A673 (cell line): ENCODE results near the gene POLN. TPM values are rescaled to one million over a fixed set of nuclear protein-coding genes. Genes with fewer than 3 reads are reported as not detected.

ENCODE experiments used
- BruUV-seq: library from RNA; stranded (reverse); fragments of 400-500 nt; replicated peaks from 2 replicates; lab custom pipeline; 2021; lab: Mats Ljungman, UMichigan
- CTCF ChIA-PET: fragments of 300-600 bp; sonication (Branson Sonifier 250); formaldehyde crosslinking; loops from one replicate; lab custom pipeline; 2022; ENCODE audit warnings: antibody characterized with exemption; lab: Charles Lee
- POLR2A ChIA-PET: fragments of 300-600 bp; sonication (Branson Sonifier 250); formaldehyde crosslinking; loops from one replicate; lab custom pipeline; 2022; ENCODE audit warnings: antibody characterized with exemption; ENCODE audit not compliant: low non-redundant PET; lab: Charles Lee
- DNase-seq: peaks from one replicate; pipeline ENCODE4 v3.0.0-alpha.2; 2015; ENCODE audit warnings: low spot score
- H3K27ac ChIP-seq: fragments of 200-600 bp; sonication (generic); 2 replicates; pipeline ENCODE4 v1.5.1; 2016; ENCODE audit warnings: mixed run types, low read depth, mild to moderate bottlenecking, mixed read lengths, antibody characterized with exemption, low read length; ENCODE audit not compliant: poor library complexity, severe bottlenecking
- H3K27me3 ChIP-seq: fragments of 200-600 bp; sonication (generic); replicated peaks from 2 replicates; pipeline ENCODE4 v1.6.1; 2017; ENCODE audit warnings: mixed run types, low read depth, mild to moderate bottlenecking, mixed read lengths, antibody characterized with exemption, low read length; ENCODE audit not compliant: insufficient read depth, poor library complexity
- H3K36me3 ChIP-seq: fragments of 200-600 bp; sonication (generic); 2 replicates; pipeline ENCODE4 v1.6.1; 2016; ENCODE audit warnings: mixed run types, mild to moderate bottlenecking, mixed read lengths, antibody characterized with exemption, low read length; ENCODE audit not compliant: insufficient read depth, poor library complexity, severe bottlenecking
- H3K4me1 ChIP-seq: fragments of 200-600 bp; sonication (generic); 2 replicates; pipeline ENCODE4 v1.6.1; 2017; ENCODE audit warnings: mixed run types, mild to moderate bottlenecking, mixed read lengths, antibody characterized with exemption, low read length; ENCODE audit not compliant: insufficient read depth, poor library complexity, severe bottlenecking
- H3K4me3 ChIP-seq: fragments of 200-600 bp; sonication (generic); 2 replicates; pipeline ENCODE4 v1.5.1; 2016; ENCODE audit warnings: low read depth, mixed run types, mild to moderate bottlenecking, mixed read lengths, low read length; ENCODE audit not compliant: poor library complexity, severe bottlenecking
- H3K9me3 ChIP-seq: fragments of 200-600 bp; sonication (generic); 2 replicates; pipeline ENCODE4 v1.6.1; 2016; ENCODE audit warnings: mixed run types, low read depth, mild to moderate bottlenecking, mixed read lengths, antibody characterized with exemption, low read length; ENCODE audit not compliant: poor library complexity, severe bottlenecking
- EZH2 ChIP-seq: fragments of 200-600 bp; sonication (generic); IDR thresholded peaks from 2 replicates; pipeline ENCODE4 v1.6.1; 2017; ENCODE audit warnings: borderline replicate concordance, low read depth, mild to moderate bottlenecking, mixed read lengths, antibody characterized with exemption, low read length; ENCODE audit not compliant: poor library complexity, severe bottlenecking
- intact Hi-C: fragments of 100-400 bp; cut with micrococcal nuclease; formaldehyde crosslinking; loops from one replicate; pipeline ENCODE4 v1.10.0; 2022; ENCODE audit not compliant: unreplicated experiment
- total RNA-seq: library from RNA; stranded (reverse); gene quantifications from 2 replicates; pipeline ENCODE4 v1.2.3, GENCODE V29; 2021
- TF ChIP-seq, protein P1 (sequence below): fragments of 300-800, 200-600 bp; sonication (generic); conservative IDR thresholded peaks from 2 replicates; pipeline ENCODE4 v1.5.1; 2017; ENCODE audit warnings: low read depth, mild to moderate bottlenecking, antibody characterized with exemption, low read length, moderate library complexity, mixed read lengths

Gene POLN
- total RNA-seq, 1 experiment from 2014 or later: 4.0 TPM

DNA sequence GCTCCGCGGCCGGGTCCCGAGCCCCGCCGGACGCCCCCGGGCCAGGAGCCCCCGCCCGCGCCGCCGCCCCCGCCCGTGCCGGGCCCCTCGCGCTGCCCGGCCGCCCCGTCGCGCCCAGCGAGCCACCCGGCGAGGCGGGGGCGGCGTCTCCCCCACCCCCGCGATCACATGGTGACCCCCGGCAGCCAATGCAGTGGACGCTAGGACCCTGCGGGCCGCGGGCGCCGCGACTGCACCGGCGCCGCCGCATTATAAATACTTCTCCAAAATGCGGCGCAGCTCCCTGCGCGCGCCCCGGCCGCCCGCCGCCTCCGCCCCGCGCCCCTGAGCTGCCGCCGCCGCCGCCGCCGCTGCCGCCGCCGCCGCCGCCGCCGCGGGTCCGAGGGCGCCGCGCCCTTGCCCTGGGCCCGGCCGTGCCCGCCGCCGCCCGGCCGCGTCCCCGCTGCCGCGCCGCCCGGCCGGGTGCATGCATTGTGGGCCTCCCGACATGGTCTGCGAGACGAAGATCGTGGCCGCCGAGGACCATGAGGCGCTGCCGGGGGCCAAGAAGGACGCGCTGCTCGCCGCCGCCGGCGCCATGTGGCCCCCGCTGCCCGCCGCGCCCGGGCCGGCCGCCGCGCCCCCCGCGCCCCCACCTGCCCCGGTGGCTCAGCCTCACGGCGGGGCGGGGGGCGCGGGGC, 182.7 kb downstream of the POLN start, which contains the start of gene NAT8L:
TSS of gene NAT8L (plus strand) at position 282 of the 680 bp plus-strand sequence. CDS start at position 467, 185 bp downstream.
- ChIA-PET CTCF (no interaction called here), POLR2A (no interaction called here)
- Histone ChIP-seq H3K27ac (no peak within 1 kb of the TSS), H3K27me3 (peaks cover 11% of the 10 kb centered on the region), H3K4me1 (no peaks in the 10 kb centered on the region), H3K36me3 (no peaks in the 10 kb centered on the region), H3K4me3 (peak within 1 kb of the TSS; percentile 47), H3K9me3 (no peaks in the 10 kb centered on the region)
- DNase-seq: peak; percentile 55
- no TSS peak for BruUV-seq
- intact Hi-C loops: no loop called here
- TF ChIP-seq EZH2: no peak
- TF ChIP-seq, protein P1, sequence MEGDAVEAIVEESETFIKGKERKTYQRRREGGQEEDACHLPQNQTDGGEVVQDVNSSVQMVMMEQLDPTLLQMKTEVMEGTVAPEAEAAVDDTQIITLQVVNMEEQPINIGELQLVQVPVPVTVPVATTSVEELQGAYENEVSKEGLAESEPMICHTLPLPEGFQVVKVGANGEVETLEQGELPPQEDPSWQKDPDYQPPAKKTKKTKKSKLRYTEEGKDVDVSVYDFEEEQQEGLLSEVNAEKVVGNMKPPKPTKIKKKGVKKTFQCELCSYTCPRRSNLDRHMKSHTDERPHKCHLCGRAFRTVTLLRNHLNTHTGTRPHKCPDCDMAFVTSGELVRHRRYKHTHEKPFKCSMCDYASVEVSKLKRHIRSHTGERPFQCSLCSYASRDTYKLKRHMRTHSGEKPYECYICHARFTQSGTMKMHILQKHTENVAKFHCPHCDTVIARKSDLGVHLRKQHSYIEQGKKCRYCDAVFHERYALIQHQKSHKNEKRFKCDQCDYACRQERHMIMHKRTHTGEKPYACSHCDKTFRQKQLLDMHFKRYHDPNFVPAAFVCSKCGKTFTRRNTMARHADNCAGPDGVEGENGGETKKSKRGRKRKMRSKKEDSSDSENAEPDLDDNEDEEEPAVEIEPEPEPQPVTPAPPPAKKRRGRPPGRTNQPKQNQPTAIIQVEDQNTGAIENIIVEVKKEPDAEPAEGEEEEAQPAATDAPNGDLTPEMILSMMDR: no peak

DNA sequence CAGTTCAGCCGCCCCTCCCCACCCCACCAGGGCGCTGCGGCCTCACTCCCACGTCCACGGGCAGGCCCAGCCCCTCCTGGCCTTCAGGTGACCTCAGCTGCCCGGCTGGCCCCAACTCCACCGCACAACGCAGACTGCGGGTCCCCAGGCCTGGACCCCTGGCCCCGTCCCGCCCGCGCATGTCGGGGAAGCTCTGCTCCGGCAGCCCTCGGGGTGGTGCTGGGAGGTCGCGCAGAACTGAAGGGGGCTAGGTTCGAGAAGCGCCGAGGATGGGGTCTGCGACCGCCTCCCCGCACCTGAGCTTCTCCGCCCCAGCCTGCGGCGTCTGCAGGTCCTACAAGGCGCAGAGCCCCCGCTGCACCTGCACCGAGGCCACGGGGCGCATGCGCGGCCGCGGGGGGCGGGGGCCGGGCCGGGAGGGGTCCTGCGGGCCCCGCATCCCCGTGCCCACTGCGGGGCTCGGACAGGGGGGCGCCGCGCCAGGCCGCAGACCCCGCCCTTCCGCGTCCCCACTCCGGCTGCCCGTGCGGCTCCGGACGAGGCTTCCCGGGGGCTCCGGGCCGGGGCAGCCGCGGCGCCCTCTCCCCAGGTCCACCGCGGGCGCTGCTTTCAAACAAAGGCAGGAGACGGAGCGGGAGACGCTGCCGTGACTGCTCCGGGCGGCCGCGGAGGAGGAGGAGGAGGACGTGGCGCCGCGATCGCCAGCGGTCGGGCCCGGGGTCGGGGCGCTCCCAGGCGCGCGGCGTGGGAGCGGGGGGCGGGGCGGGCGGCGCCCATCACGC, 183.5 kb downstream of the POLN start:
- intact Hi-C loops: no loop called here
- H3K27me3 ChIP-seq: peaks cover 11% of the 10 kb centered on the region
- TF ChIP-seq, protein P1: no peak
- TF ChIP-seq EZH2: no peak
- DNase-seq: no peak
- no peaks in the 10 kb centered on the region for H3K9me3 ChIP-seq
- POLR2A ChIA-PET: no interaction called here
- no TSS peak for BruUV-seq
- H3K4me3 ChIP-seq: peak overlapping the region; percentile 47
- CTCF ChIA-PET: no interaction called here
- H3K36me3 ChIP-seq: no peaks in the 10 kb centered on the region
- H3K4me1 ChIP-seq: no peaks in the 10 kb centered on the region
- no peak overlapping the region for H3K27ac ChIP-seq

DNA sequence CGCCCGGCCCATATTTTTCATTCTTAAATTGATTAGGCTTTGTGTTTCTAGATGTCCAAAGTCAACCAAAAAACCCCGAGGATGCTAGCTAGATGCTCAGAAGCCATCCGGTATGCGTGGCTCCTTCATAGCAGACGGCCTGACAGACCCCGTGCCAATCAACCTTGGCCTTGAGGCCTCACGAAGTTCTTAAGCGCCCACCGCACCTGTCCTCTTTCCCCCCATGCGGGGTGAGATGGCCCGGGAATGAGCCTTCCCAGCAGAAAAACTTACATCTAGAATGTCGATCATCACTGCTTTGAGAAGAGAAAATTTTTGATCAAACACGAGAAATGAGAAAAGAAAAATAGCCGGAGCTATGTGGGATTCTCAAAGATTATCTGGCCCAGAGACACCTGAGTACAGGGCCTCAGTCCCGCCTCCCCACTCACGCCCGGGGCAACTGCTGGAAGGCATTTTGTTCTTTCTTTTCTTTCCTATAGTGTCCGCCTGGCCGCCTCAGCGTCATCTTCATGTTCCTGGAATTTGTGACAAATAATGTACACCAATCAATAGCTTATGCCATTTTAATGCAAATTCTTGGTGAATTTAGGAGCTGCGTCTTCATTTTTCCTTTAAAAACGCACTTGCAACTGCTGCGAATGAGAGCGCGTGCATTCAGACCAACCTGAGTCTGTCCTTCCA, 184.4 kb downstream of the POLN start:
- DNase-seq: no peak
- Histone ChIP-seq H3K36me3 (no peaks in the 10 kb centered on the region), H3K9me3 (no peaks in the 10 kb centered on the region), H3K4me1 (no peaks in the 10 kb centered on the region), H3K27me3 (peaks cover 15% of the 10 kb centered on the region), H3K4me3 (no peak overlapping the region), H3K27ac (no peak overlapping the region)
- CTCF ChIA-PET: no interaction called here
- intact Hi-C loops: no loop called here
- TF ChIP-seq, protein P1: no peak
- TF ChIP-seq EZH2: no peak
- BruUV-seq: no TSS peak
- POLR2A ChIA-PET: no interaction called here
